ENCODE data around the gene TSPAN5.

GRCh38 chr4:98524230-98524629 lies 134.2 kb downstream of the TSPAN5 start:
- TF ChIP-seq EZH2 (IDR thresholded peaks at IDR 0.05; ENCODE audit: low read length, unreplicated experiment): no peak
- TF ChIP-seq CTCF (conservative IDR thresholded peaks at IDR 0.05; ENCODE audit: low read depth, low read length): no peak
